Kidney glomerular epithelial cell (primary cell): ENCODE measurements around the gene VPS36.
"Not testable (repeated sequence)": the region's sequence is repeated elsewhere in the genome, so short reads cannot be mapped to it uniquely, and the experiment has no call there.

ENCODE experiments used
- DNase-seq: peaks from one replicate; lab custom pipeline; 2025; lab: John Stamatoyannopoulos, UW

The VPS36 gene, protein sequence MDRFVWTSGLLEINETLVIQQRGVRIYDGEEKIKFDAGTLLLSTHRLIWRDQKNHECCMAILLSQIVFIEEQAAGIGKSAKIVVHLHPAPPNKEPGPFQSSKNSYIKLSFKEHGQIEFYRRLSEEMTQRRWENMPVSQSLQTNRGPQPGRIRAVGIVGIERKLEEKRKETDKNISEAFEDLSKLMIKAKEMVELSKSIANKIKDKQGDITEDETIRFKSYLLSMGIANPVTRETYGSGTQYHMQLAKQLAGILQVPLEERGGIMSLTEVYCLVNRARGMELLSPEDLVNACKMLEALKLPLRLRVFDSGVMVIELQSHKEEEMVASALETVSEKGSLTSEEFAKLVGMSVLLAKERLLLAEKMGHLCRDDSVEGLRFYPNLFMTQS

GRCh38 chr13:52450012-52450792 lies at the start of gene VPS36:
VPS36 (minus strand) TSS chr13:52450634; CDS start chr13:52450594, 40 bp downstream.
- DNase-seq = peak; percentile 93

DNA sequence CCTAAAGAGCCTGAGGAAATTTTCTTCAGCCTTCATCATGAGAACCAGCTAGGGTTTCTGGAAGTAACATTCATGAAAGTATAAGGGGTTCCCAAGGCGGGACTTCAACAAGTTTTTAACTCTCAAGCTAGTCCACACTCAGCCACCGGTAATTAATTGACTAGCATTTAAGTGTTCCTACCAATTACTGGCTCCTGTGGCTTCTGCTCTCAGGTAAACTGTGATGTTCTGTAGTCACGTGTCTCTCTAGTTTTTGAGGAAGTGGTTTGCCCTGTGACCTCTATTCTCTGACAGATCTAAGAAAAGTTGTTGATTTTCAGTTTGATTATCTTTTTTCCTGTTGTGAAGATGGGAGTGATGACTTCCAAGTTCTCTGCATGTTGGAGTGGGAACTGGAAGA lies 47.5 kb upstream of the VPS36 start:
- DNase-seq = not testable (repeated sequence)

DNA sequence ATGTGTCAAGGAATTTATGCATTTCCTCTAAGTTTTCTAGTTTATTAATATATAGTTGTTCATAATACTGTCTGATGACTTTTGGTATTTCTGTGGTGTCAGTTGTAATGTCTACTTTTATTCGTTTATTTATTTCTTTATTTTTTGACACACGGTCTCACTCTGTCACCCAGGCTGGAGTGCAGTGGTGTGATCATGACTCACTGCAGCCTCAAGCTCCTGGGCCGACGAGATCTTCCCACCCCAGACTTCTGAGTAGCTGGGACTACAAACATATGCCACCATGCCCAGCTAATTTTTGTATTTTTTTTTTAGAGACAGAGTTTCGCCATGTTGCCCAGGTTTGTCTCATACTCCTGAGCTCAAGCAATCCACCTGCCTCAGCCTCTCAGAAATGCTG lies 43.8 kb upstream of the VPS36 start:
- not testable (repeated sequence) for DNase-seq

DNA sequence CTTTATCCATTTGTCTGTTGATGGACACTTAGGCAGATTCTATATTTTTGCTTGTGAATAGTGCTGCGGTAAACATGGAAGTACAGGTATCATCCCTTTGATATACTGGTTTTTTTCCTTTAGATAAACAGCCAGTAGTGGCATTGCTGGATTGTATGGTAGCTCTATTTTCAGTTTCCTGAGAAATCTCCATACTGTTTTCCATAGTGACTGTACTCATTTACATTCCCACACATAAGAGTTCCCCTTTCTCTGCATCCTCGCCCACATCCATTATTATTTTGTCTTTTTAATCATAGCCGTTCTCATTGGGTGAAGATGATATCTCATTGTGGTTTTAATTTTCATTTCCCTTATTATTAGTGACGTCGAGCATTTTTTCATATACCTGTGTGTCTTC lies 40.6 kb upstream of the VPS36 start:
- not testable (repeated sequence) for DNase-seq

DNA sequence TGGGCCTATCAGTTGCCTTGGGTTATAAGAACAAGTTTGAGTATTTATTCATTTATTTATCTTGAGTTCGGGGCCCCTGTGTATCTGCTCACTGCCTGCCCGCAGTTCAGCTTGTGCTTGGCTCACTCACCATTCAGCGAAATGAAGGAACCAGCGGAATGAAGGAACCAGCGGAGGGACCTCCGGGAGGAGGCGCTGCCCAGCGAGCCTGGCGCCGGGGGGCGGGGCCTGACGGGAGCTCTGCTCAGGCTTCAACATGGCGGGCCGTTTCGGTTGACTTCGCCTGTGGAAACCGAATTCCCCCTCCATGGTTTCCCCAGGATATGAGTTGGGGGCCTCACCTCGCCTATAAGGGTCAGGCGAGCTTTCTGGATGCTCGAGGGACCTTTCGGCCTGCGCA lies 38.3 kb upstream of the VPS36 start:
- not testable (repeated sequence) for DNase-seq

- DNase-seq = not testable (repeated sequence)
Observed at GRCh38 chr13:52487078-52487477, 36.6 kb upstream of the VPS36 start.

DNA sequence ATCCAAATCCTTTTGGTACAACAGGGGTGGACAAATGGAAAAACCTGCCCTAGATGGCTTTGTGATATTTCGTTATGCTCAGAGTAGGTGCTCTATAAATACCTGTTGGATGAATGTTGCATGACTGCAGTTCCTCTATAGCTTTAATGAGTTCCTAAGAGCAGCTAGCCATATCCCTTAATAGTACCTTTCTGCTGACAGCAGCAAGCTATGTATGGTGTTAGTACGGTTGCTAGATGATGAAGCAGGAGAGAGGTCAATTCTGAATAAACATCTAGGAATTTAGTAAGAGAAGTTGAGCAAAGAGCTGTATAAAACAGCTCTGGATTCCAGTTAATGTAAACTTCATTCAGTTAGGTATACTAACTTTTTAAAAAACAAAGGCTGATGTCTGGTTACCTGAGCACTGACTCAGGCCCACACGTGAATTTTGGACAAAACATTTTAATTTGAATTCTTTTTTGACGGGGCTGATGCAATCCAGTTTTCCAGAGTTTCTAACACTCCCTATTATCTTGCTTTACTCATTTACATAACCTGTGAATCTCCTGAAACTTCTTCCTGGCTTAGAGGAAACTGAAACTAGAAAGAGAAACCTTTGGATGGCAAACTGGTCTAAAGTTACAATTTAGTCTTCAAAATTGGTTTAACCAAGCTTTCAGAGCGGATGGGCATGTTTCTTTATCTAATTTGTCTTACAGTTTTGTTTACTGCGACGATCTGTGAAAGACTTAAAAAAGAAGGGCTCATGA lies 30.4 kb upstream of the VPS36 start:
- DNase-seq = not testable (repeated sequence)

GRCh38 chr13:52468487-52468886 lies 18.1 kb upstream of the VPS36 start:
- not testable (repeated sequence) for DNase-seq

DNA sequence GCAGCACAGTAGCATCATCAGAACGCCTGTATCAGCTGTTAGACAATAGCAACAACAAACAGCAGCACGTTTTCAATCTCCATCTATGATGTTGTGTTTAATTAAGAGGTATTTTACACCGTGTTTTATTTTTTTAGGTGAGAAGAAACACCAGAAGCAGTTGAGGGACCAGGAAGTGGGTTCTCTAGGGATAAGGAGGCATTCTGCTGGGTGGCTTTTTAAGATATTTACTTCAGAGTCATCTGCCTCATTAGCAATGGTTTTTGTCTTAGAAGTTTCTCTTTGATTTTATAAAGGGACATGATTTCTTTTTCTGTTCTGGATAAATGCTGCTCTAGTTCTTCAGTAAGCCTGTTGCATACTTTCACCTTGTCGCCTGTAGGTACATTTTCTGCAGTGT lies 13.1 kb upstream of the VPS36 start:
- no peak for DNase-seq

- no peak for DNase-seq
Observed at GRCh38 chr13:52461265-52461664, 10.8 kb upstream of the VPS36 start.

DNA sequence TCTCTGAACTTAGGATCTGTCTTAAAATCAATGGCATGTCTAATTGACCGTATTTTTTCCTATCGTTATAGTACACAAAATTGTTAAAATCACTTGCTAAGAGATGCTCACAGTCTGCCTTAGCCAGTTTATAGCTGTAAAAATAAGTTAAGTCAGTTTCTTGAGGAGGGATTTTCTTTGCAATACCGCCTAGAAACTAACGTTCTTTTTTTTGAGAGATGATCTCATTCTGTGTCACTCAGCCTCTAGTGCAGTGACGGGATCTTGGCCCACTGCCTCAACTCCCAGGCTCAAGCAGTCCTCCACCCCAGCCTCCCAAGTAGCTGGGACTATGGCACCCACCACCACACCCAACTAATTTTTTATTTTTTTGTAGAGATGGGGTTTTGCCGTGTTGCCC lies 9.2 kb upstream of the VPS36 start:
- peak; percentile 5 for DNase-seq

DNA sequence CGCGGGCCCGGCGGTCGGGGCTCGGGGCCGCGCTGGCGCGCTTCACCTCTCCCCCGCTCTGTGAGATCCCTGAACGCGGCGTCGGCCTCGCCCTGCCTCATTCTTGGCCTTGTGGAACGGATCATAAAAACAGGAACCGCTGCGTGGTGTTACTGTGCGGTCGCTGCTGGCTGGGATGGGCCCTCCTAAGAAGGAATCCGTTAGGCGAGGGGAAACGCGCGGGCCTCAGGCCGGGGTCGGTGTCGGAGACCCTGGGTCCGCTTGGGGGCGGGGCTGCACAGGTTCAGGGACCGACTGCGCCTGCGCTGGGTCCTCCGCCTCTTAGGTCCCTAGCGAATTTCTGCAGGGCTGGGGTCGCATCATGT lies 5.2 kb upstream of the VPS36 start:
- peak; percentile 61 for DNase-seq

DNA sequence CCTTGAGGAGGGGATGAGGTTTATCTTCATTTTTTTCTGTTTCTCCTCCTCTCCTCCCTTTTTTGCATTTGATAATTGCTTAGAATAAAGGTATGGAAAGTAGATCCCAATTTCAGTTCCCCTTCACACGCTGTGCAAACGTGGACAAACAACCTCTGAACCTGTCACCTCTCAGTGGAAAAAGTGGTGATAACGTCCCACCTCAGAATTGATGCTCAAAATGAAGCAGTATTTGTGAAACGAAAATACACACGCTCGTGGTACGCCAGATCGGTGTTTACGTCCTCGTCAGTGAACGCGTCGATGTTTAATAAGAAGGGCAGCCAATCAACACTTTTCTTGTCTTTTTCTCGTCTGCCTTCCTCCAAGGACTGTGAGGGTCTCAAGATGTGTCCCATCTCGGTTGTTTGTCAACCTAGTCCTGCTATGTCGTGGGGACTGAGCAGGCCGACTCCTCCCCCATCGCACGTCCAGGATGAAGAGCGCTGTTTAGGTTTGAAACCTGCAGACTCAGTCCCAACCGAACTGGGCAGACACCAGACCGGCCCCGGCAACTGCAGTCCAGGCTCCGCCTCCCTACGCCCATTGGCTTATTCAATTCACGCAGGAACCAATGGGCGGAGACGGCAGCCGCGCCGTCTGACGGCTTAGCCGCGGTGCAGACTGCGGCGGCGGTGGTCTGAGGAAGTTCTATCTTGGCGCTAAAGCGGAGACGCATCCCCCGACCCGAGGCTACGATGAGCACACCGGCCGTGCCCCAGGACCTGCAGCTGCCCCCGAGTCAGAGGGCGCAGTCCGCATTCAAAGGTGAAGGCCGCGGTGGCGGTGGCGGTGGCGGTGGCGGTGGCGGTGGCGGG lies 4.6 kb upstream of the VPS36 start, which contains the start of gene CKAP2:
Gene CKAP2, plus strand, starts transcription at position 659 of the 857 bp plus-strand sequence. Its CDS starts 79 bp downstream, at position 738.
- peak; percentile 94 for DNase-seq

DNA sequence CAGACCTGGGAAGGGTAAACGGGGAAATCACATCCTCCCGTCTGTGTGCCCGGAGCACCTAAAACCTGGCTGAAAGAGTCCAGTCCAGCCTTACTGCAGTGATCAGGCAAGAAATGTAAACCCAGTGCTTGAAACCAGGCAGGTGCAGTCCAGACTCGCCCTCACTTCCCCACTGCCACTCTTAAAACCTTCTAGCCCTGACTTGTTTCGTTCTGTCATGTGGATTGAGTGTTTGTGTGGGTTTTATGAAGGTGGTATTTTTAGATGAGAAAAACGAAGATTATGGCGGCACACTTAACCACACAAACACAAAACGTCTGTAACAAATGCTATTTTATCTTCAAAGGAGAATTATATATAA lies 4.0 kb upstream of the VPS36 start:
- DNase-seq = no peak

DNA sequence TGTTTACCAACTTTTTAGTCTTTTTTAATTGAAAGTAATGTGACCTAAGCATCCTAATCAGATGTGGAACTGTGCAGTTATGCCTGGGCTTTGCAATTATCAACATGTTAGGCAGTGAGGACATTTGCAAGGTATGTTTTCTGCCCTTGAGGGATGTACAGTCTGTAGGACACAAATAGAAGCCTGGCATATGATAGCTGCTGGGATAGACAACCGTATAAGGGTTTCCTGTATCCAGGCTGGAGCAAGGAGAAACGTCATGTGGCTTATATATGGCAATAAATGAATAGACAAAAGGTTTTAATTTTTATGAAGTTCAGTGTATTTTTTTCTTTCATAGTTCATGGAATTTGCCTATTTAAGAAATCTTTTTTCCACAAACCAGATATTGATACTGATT lies 2.0 kb upstream of the VPS36 start:
- no peak for DNase-seq

- no peak for DNase-seq
Observed at GRCh38 chr13:52451135-52451804, 836 bp upstream of the VPS36 start.

DNA sequence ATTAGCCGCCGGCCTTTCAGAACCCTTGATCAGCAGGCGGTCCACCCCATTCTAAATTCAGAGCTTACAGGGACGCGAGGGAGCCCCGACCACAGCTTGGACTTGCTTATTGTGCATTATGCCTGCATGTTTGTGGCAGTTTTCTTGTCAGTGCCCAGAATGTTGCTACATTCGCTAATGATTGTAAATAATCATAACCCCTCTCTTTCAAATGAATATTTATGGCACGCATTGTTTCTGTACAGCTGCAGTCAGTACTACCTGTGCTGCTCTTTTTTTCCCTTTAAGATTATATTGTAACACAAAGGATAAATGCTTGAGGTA lies 321 bp upstream of the VPS36 start:
- DNase-seq = no peak

DNA sequence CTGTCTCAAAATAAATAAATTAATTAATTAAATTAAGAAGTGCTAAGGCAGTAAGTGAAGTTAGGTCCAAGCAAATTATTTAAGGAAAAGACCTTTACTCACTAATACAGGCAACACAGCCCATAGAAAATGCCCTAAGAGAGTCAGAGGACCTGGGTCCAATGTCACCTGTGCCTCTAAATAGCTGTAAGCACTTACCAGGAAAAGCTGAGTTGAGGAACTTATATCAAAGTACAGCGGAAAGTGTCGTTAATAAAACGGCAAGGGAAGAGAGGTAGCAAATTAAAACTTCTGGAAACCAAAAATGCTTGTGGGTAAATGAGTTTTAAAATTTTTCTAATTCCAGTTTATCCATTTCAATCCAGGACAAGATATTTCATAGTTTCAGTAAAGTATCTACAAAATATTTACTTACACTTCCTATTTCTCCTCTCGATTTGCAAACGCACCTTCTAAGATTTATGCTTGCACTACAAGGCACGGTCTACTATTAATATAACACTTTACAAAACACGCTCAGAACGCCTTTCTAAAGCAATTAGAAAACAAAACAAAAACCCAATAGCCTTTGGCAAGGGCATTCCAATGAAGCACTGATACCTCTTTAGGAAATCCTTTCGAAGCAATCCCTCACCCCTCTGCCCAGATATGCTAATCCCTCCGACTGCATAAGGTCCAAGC lies 963 bp downstream of the VPS36 start:
- no peak for DNase-seq

DNA sequence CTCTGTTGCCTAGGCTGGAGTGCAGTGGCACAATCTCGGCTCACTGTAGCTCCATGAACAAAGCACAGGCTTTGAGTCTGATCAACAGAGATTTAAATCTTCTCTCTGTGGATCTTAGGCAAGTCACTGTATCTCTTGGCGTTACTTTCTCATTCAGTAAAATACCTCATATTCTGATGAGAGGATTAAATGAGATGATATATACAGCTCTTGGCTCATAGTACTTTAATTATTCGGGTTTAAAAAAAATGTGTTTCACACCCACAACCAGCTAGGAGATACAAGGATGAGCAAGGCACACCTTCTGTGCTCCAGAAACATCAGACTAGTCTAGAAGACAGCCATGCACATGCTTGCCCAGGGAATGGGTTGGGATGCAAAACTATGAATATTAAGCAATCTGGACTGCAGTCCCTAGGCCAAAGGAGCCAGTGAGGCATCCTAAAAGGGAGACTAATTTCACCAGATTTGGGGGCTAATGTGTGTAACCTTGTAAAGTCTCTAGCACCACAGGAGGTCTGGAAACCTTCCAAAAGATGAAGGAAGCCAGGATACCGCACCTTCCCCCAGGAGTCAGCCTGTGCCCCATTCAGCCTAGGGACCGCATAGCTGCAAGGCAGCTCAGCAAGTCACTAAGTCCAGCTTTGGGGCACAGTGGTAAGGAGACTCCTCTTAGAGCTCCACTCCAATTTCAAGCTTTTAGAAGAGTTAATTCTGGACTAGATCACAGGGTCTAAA lies 2.5 kb downstream of the VPS36 start:
- DNase-seq = no peak

GRCh38 chr13:52447354-52447753 lies 3.1 kb downstream of the VPS36 start:
- DNase-seq = no peak
